T-cell (primary cell): Measurements from ENCODE around the gene LTN1. TPM values are rescaled to one million over a fixed set of nuclear protein-coding genes. Genes with fewer than 3 reads are reported as not detected.
A peak's percentile ranks its signal among the peaks of the same experiment; 100 is the strongest.

Experiments used
- ATAC-seq, 4 experiments: fragments of 200-7000 bp in 3 of 4; fragments of 150-1000 bp in 1 of 4; cut with Tn5 transposase; replicated peaks in 1 of 4; 1 replicate in 3 of 4; 2 replicates in 1 of 4; pipeline ENCODE4 v1.10.0; 2021; ENCODE audit warnings: moderate library complexity in 3 of 4, mild to moderate bottlenecking in 2 of 4, moderate number of reproducible peaks in 1 of 4
- CTCF ChIA-PET, 2 donors: fragments of 300-600 bp; sonication (Branson Sonifier 250); formaldehyde crosslinking; loops; one replicate each; lab custom pipeline; 2022; ENCODE audit warnings: antibody characterized with exemption in 2 of 2; lab: Charles Lee
- POLR2A ChIA-PET, 2 donors: fragments of 300-600 bp; sonication (Branson Sonifier 250); formaldehyde crosslinking; loops; one replicate each; lab custom pipeline; 2022; ENCODE audit warnings: antibody characterized with exemption in 2 of 2; lab: Charles Lee
- DNase-seq, 35 experiments: peaks; one replicate each; pipeline versions ENCODE4 v3.0.0 to v3.0.0-alpha.2; 2013 to 2023
- H3K27ac ChIP-seq: one replicate; pipeline ENCODE4 v1.5.1; 2013; ENCODE audit warnings: low read length
- H3K27me3 ChIP-seq, 2 experiments: replicated peaks in 1 of 2; 1 replicate in 1 of 2; 2 replicates in 1 of 2; pipeline versions ENCODE4 v1.6.1 to v1.7.0; 2013; ENCODE audit warnings: low read length in 1 of 2, mixed read lengths in 1 of 2; ENCODE audit not compliant: control insufficient read depth in 2 of 2, insufficient read depth in 2 of 2; ENCODE audit errors: extremely low read depth in 1 of 2
- H3K36me3 ChIP-seq, 2 donors: 1 replicate in 1 of 2; 2 replicates in 1 of 2; pipeline versions ENCODE4 v1.6.1 to v1.7.0; 2013; ENCODE audit warnings: low read length in 1 of 2; ENCODE audit not compliant: control insufficient read depth in 2 of 2, insufficient read depth in 1 of 2; ENCODE audit errors: extremely low read depth in 1 of 2
- H3K4me1 ChIP-seq, 2 experiments: 1 replicate in 1 of 2; 2 replicates in 1 of 2; pipeline versions ENCODE4 v1.6.1 to v1.7.0; 2013; ENCODE audit warnings: low read length in 2 of 2, mixed read lengths in 1 of 2; ENCODE audit not compliant: insufficient read depth in 2 of 2, control insufficient read depth in 1 of 2; ENCODE audit errors: extremely low read depth in 1 of 2
- H3K4me3 ChIP-seq, 2 donors: 1 replicate in 1 of 2; 2 replicates in 1 of 2; pipeline versions ENCODE4 v1.5.1 to v1.7.0; 2013; ENCODE audit warnings: mild to moderate bottlenecking in 2 of 2, low read length in 1 of 2, moderate library complexity in 1 of 2; ENCODE audit not compliant: control insufficient read depth in 1 of 2; ENCODE audit errors: extremely low read depth in 1 of 2
- H3K9me3 ChIP-seq: 2 replicates; pipeline ENCODE4 v1.7.0; 2013
- H3K27ac Mint-ChIP-seq, 2 donors: one replicate each; pipeline ENCODE4 v1.8.0; 2020 to 2021; ENCODE audit warnings: mild to moderate bottlenecking in 2 of 2, mixed read lengths in 2 of 2
- H3K27me3 Mint-ChIP-seq, 2 donors: one replicate each; pipeline ENCODE4 v1.8.0; 2021 to 2022; ENCODE audit warnings: mixed read lengths in 2 of 2
- H3K36me3 Mint-ChIP-seq: one replicate; pipeline ENCODE4 v1.8.0; 2021; ENCODE audit warnings: mixed read lengths
- H3K4me1 Mint-ChIP-seq, 3 donors: one replicate each; pipeline ENCODE4 v1.8.0; 2020 to 2022; ENCODE audit warnings: mixed read lengths in 3 of 3, mild to moderate bottlenecking in 1 of 3
- H3K4me3 Mint-ChIP-seq, 3 donors: one replicate each; pipeline ENCODE4 v1.8.0; 2020 to 2022; ENCODE audit warnings: mild to moderate bottlenecking in 3 of 3, mixed read lengths in 3 of 3, moderate library complexity in 3 of 3
- H3K9me3 Mint-ChIP-seq, 3 donors: one replicate each; pipeline ENCODE4 v1.8.0; 2020 to 2022; ENCODE audit warnings: mixed read lengths in 3 of 3
- WGBS: methylation state at CpG from one replicate; pipeline ENCODE4 v1.1.5; 2013; ENCODE audit warnings: missing lambda C conversion rate; ENCODE audit not compliant: insufficient coverage; 5-methylcytosine and 5-hydroxymethylcytosine counted together
- total RNA-seq, 35 experiments: library from RNA in 6 of 35; stranded (reverse) in 6 of 35; fragments of 120-200 nt in 1 of 35; gene quantifications; one replicate each; pipeline versions ENCODE4 v1.2.1 to v1.2.4 and lab custom pipeline; 2013 to 2026

The LTN1 gene
- total RNA-seq (10 to 100 TPM; 23.4 to 34.1 (median 25.2) TPM), total RNA-seq (lab: John Stamatoyannopoulos, UW) (70.2 to 152 (median 107) reads per million in 29 experiments)
- 39.2 TPM for total RNA-seq (2013)

- no peaks in the 10 kb centered on the region for H3K9me3 Mint-ChIP-seq
- H3K36me3 Mint-ChIP-seq: peaks cover 7% of the 10 kb centered on the region
- H3K27me3 Mint-ChIP-seq: no peaks in the 10 kb centered on the region
- peak; percentile 94 to 98 (median 98) for ATAC-seq
- Histone ChIP-seq H3K9me3 (no peaks in the 10 kb centered on the region), H3K36me3 (peaks cover 0 to 5% of the 10 kb centered on the region in 2 donors), H3K27ac (peak within 1 kb of the TSS; percentile 90), H3K4me1 (peaks cover 9 to 20% of the 10 kb centered on the region in 2 experiments), H3K4me3 (peak within 1 kb of the TSS; percentile 92 to 98), H3K27me3 (no peaks in the 10 kb centered on the region)
- under 1% methylated on average over 39 of the region's 43 CpGs for WGBS
- ChIA-PET POLR2A (interaction anchor here (0.5 to 3.3 kb wide), 12 partner anchors 10 to 299 kb away, joined by 3 to 34 read pairs (median 6); partner anchors contain the start of genes USP16 (in 2 of the 2) and RWDD2B (in 1 of the 2)), CTCF (interaction anchor here in 1 of 2 donors (1.1 to 2.3 kb wide), 4 partner anchors 10 to 89 kb away, joined by 3 to 16 read pairs (median 10); partner anchors contain the start of gene USP16)
- DNase-seq: peak; percentile 96 to 99 (median 98)
- H3K27ac Mint-ChIP-seq: peak within 1 kb of the TSS; percentile 96 to 99
- peak within 1 kb of the TSS; percentile 96 to 97 (median 96) for H3K4me3 Mint-ChIP-seq
- peaks cover 28 to 48% (median 40%) of the 10 kb centered on the region in 3 donors for H3K4me1 Mint-ChIP-seq
Measured at GRCh38 chr21:28992526-28993292, at the start of gene LTN1. Gene LTN1 (minus strand): TSS chr21:28992877. CDS start chr21:28992805, 72 bp downstream.

- peaks cover 15 to 24% (median 22%) of the 10 kb centered on the region in 3 donors for H3K4me1 Mint-ChIP-seq
- Histone ChIP-seq H3K4me1 (no peaks in the 10 kb centered on the region), H3K27ac (no peak overlapping the region), H3K27me3 (no peaks in the 10 kb centered on the region), H3K4me3 (no peak overlapping the region), H3K36me3 (peaks cover 20 to 86% of the 10 kb centered on the region in 2 donors), H3K9me3 (no peaks in the 10 kb centered on the region)
- no peaks in the 10 kb centered on the region for H3K9me3 Mint-ChIP-seq
- DNase-seq (no peak), ATAC-seq (no peak)
- no peak overlapping the region for H3K27ac Mint-ChIP-seq
- CTCF ChIA-PET: interaction anchor here in 1 of 2 donors (1.3 kb wide), 1 partner anchor 10 kb away, joined by 3 read pairs; the partner anchor contains the start of gene USP16
- WGBS: 100% methylated on average over 1 of the region's 1 CpG
- peaks cover 50% of the 10 kb centered on the region for H3K36me3 Mint-ChIP-seq
- H3K27me3 Mint-ChIP-seq: no peaks in the 10 kb centered on the region
- POLR2A ChIA-PET: interaction anchor here (0.7 to 1.5 kb wide), 4 partner anchors 17 to 32 kb away, joined by 3 to 6 read pairs (median 4); no protein-coding TSS in a partner anchor
- H3K4me3 Mint-ChIP-seq: no peak overlapping the region
Measured at GRCh38 chr21:29034678-29035077, 42.0 kb upstream of the LTN1 start.

- Histone ChIP-seq H3K36me3 (peaks cover 20 to 83% of the 10 kb centered on the region in 2 donors), H3K27me3 (no peaks in the 10 kb centered on the region), H3K4me1 (no peaks in the 10 kb centered on the region), H3K4me3 (no peak overlapping the region), H3K27ac (no peak overlapping the region), H3K9me3 (no peaks in the 10 kb centered on the region)
- CTCF ChIA-PET: interaction anchor here in 1 of 2 donors (1.3 kb wide), 1 partner anchor 9 kb away, joined by 3 read pairs; the partner anchor contains the start of gene USP16
- DNase-seq (no peak), ATAC-seq (no peak)
- POLR2A ChIA-PET: interaction anchor here in 1 of 2 donors (1.5 kb wide), 1 partner anchor 31 kb away, joined by 3 read pairs; no protein-coding TSS in a partner anchor
- Mint-ChIP-seq H3K36me3 (peaks cover 52% of the 10 kb centered on the region), H3K4me3 (no peak overlapping the region), H3K27ac (no peak overlapping the region), H3K27me3 (no peaks in the 10 kb centered on the region), H3K4me1 (peaks cover 19 to 27% (median 27%) of the 10 kb centered on the region in 3 donors), H3K9me3 (no peaks in the 10 kb centered on the region)
- WGBS: 95% methylated on average over 3 of the region's 3 CpGs
Measured at GRCh38 chr21:29033871-29034270, 41.2 kb upstream of the LTN1 start.

GRCh38 chr21:29033301-29033700 is 40.6 kb upstream of the LTN1 start:
- H3K36me3 Mint-ChIP-seq: peaks cover 54% of the 10 kb centered on the region
- CTCF ChIA-PET: no interaction called here

GRCh38 chr21:29030909-29031308 is 38.2 kb upstream of the LTN1 start:
- no peaks in the 10 kb centered on the region for H3K27me3 ChIP-seq
- no peak overlapping the region for H3K27ac ChIP-seq
- ChIA-PET POLR2A (interaction anchor here in 1 of 2 donors (0.5 kb wide), 1 partner anchor 140 kb away, joined by 3 read pairs; no protein-coding TSS in a partner anchor), CTCF (interaction anchor here in 1 of 2 donors (1.6 kb wide), 1 partner anchor 9 kb away, joined by 4 read pairs; no protein-coding TSS in a partner anchor)
- H3K4me1 ChIP-seq: peaks cover 6 to 7% of the 10 kb centered on the region in 2 experiments
- H3K9me3 ChIP-seq: no peaks in the 10 kb centered on the region
- Mint-ChIP-seq H3K4me1 (peaks cover 32 to 42% (median 37%) of the 10 kb centered on the region in 3 donors), H3K36me3 (peaks cover 48% of the 10 kb centered on the region), H3K4me3 (no peak overlapping the region), H3K27me3 (no peaks in the 10 kb centered on the region), H3K9me3 (no peaks in the 10 kb centered on the region), H3K27ac (no peak overlapping the region)
- no peak for ATAC-seq
- no CpG with 5 or more reads among the region's 1 CpG for WGBS
- peaks cover 20 to 60% of the 10 kb centered on the region in 2 donors for H3K36me3 ChIP-seq
- H3K4me3 ChIP-seq: no peak overlapping the region
- no peak for DNase-seq

More at GRCh38 chr21:29033301-29033700, 40.6 kb upstream of the LTN1 start:
- H3K27me3 ChIP-seq: no peaks in the 10 kb centered on the region
- Mint-ChIP-seq H3K27ac (no peak overlapping the region), H3K27me3 (no peaks in the 10 kb centered on the region), H3K9me3 (no peaks in the 10 kb centered on the region), H3K4me3 (no peak overlapping the region), H3K4me1 (peaks cover 19 to 27% (median 27%) of the 10 kb centered on the region in 3 donors)
- no peak overlapping the region for H3K4me3 ChIP-seq
- no peak for ATAC-seq
- no peak for DNase-seq
- peaks cover 20 to 83% of the 10 kb centered on the region in 2 donors for H3K36me3 ChIP-seq
- H3K9me3 ChIP-seq: no peaks in the 10 kb centered on the region
- POLR2A ChIA-PET: no interaction called here
- H3K27ac ChIP-seq: no peak overlapping the region
- H3K4me1 ChIP-seq: no peaks in the 10 kb centered on the region
- WGBS: no CpG with 5 or more reads among the region's 4 CpGs

GRCh38 chr21:29029524-29029923 is 36.8 kb upstream of the LTN1 start:
- Mint-ChIP-seq H3K36me3 (peaks cover 42% of the 10 kb centered on the region), H3K9me3 (no peaks in the 10 kb centered on the region), H3K27ac (no peak overlapping the region), H3K4me3 (no peak overlapping the region), H3K4me1 (peaks cover 42 to 55% (median 48%) of the 10 kb centered on the region in 3 donors), H3K27me3 (no peaks in the 10 kb centered on the region)
- Histone ChIP-seq H3K27me3 (no peaks in the 10 kb centered on the region), H3K9me3 (no peaks in the 10 kb centered on the region), H3K4me3 (no peak overlapping the region), H3K27ac (no peak overlapping the region), H3K36me3 (peaks cover 15 to 48% of the 10 kb centered on the region in 2 donors), H3K4me1 (peaks cover 11 to 13% of the 10 kb centered on the region in 2 experiments)
- DNase-seq (no peak), ATAC-seq (no peak)
- POLR2A ChIA-PET: interaction anchor here (0.5 to 1.2 kb wide), 3 partner anchors 10 to 11 kb away, joined by 3 to 4 read pairs (median 4); partner anchors contain the start of gene RWDD2B (in 1 of the 2)
- WGBS: no CpG with 5 or more reads among the region's 1 CpG
- CTCF ChIA-PET: interaction anchor here in 1 of 2 donors (1.6 kb wide), 1 partner anchor 11 kb away, joined by 4 read pairs; no protein-coding TSS in a partner anchor
